Caco-2 (cell line): ENCODE results near the gene ATXN1. TPM values are rescaled to one million over a fixed set of nuclear protein-coding genes. Genes with fewer than 3 reads are reported as not detected.

ENCODE experiments used
- BruUV-seq: library from RNA; stranded (reverse); fragments of 400-500 nt; replicated peaks from 2 replicates; lab custom pipeline; 2021; lab: Mats Ljungman, UMichigan
- CTCF ChIA-PET: fragments of 300-600 bp; sonication (Branson Sonifier 250); formaldehyde crosslinking; loops from one replicate; lab custom pipeline; 2022; ENCODE audit warnings: antibody characterized with exemption; lab: Charles Lee
- POLR2A ChIA-PET: fragments of 300-600 bp; sonication (Branson Sonifier 250); formaldehyde crosslinking; loops from one replicate; lab custom pipeline; 2022; ENCODE audit warnings: antibody characterized with exemption; lab: Charles Lee
- DNase-seq, 2 experiments: peaks; one replicate each; pipeline versions ENCODE4 v3.0.0 to v3.0.0-alpha.2; 2020 to 2022
- H3K27me3 ChIP-seq: replicated peaks from 2 replicates; pipeline ENCODE4 v1.6.0; 2011; ENCODE audit warnings: low read length; ENCODE audit not compliant: control insufficient read depth, insufficient read depth
- H3K36me3 ChIP-seq: 2 replicates; pipeline ENCODE4 v1.5.1; 2011; ENCODE audit warnings: low read length; ENCODE audit not compliant: control insufficient read depth, insufficient read depth
- H3K4me1 ChIP-seq: fragments of 250-450 bp; sonication (Bioruptor Pico); 2 replicates; pipeline ENCODE4 v1.5.1; 2020; ENCODE audit warnings: mild to moderate bottlenecking
- H3K4me3 ChIP-seq: 2 replicates; pipeline ENCODE4 v1.5.1; 2011; ENCODE audit warnings: low read depth, mild to moderate bottlenecking, control low read depth, low read length
- H3K9me3 ChIP-seq: fragments of 250-450 bp; sonication (Bioruptor Pico); 2 replicates; pipeline ENCODE4 v1.5.1; 2020; ENCODE audit warnings: mild to moderate bottlenecking, moderate library complexity
- H3K27ac Mint-ChIP-seq: one replicate; pipeline ENCODE4 v1.8.0; 2022; ENCODE audit warnings: mixed read lengths; ENCODE audit not compliant: unreplicated experiment
- H3K27me3 Mint-ChIP-seq: one replicate; pipeline ENCODE4 v1.8.0; 2022; ENCODE audit warnings: mixed read lengths; ENCODE audit not compliant: insufficient read depth, unreplicated experiment
- H3K36me3 Mint-ChIP-seq: one replicate; pipeline ENCODE4 v1.8.0; 2022; ENCODE audit warnings: mild to moderate bottlenecking, mixed read lengths; ENCODE audit not compliant: insufficient read depth, unreplicated experiment
- H3K4me1 Mint-ChIP-seq: one replicate; pipeline ENCODE4 v1.8.0; 2022; ENCODE audit warnings: low read depth, mixed read lengths; ENCODE audit not compliant: unreplicated experiment
- H3K4me3 Mint-ChIP-seq: one replicate; pipeline ENCODE4 v1.8.0; 2022; ENCODE audit warnings: mild to moderate bottlenecking, moderate library complexity, mixed read lengths; ENCODE audit not compliant: unreplicated experiment
- H3K9me3 Mint-ChIP-seq: one replicate; pipeline ENCODE4 v1.8.0; 2022; ENCODE audit warnings: mixed read lengths; ENCODE audit not compliant: unreplicated experiment
- CTCF ChIP-seq, 2 experiments: fragments of 200-600 bp in 1 of 2; IDR thresholded peaks; 1 replicate in 1 of 2; 2 replicates in 1 of 2; pipeline versions ENCODE4 v1.5.1 to v1.8.0; 2011 to 2022; ENCODE audit warnings: antibody characterized with exemption in 1 of 2, control low read depth in 1 of 2, inconsistent platforms in 1 of 2, low read depth in 1 of 2, low read length in 1 of 2, mild to moderate bottlenecking in 1 of 2, moderate library complexity in 1 of 2; ENCODE audit not compliant: insufficient read depth in 1 of 2, severe bottlenecking in 1 of 2, unreplicated experiment in 1 of 2
- intact Hi-C: fragments of 100-400 bp; cut with micrococcal nuclease; formaldehyde crosslinking; loops from one replicate; pipeline ENCODE4 v1.10.0; 2022; ENCODE audit not compliant: unreplicated experiment
- total RNA-seq: library from RNA; stranded (reverse); gene quantifications from 2 replicates; pipeline ENCODE4 v1.2.3, GENCODE V29; 2022

The ATXN1 gene
- total RNA-seq, 1 experiment from 2014 or later: 14.2 TPM

- H3K9me3 ChIP-seq: no peaks in the 10 kb centered on the region
- Mint-ChIP-seq H3K4me3 (no peak overlapping the region), H3K27me3 (no peaks in the 10 kb centered on the region), H3K9me3 (no peaks in the 10 kb centered on the region), H3K27ac (no peak overlapping the region), H3K36me3 (peaks cover 5% of the 10 kb centered on the region), H3K4me1 (peaks cover 60% of the 10 kb centered on the region)
- no peak for TF ChIP-seq CTCF (IDR thresholded peaks at IDR 0.05; ENCODE audit: insufficient read depth in 1 of 2, low read depth in 1 of 2, low read length in 1 of 2, severe bottlenecking in 1 of 2, unreplicated experiment in 1 of 2)
- POLR2A ChIA-PET: no interaction called here
- no TSS peak for BruUV-seq
- peaks cover 1% of the 10 kb centered on the region; the same call in 1 of the 2 replicates for H3K36me3 ChIP-seq
- H3K4me1 ChIP-seq: peaks cover 21% of the 10 kb centered on the region
- CTCF ChIA-PET: no interaction called here
- no peak for DNase-seq
- no peak overlapping the region for H3K4me3 ChIP-seq
- H3K27me3 ChIP-seq: no peaks in the 10 kb centered on the region
- intact Hi-C loops: no loop called here
Measured at GRCh38 chr6:16746401-16746800, 14.9 kb downstream of the ATXN1 start.

DNA sequence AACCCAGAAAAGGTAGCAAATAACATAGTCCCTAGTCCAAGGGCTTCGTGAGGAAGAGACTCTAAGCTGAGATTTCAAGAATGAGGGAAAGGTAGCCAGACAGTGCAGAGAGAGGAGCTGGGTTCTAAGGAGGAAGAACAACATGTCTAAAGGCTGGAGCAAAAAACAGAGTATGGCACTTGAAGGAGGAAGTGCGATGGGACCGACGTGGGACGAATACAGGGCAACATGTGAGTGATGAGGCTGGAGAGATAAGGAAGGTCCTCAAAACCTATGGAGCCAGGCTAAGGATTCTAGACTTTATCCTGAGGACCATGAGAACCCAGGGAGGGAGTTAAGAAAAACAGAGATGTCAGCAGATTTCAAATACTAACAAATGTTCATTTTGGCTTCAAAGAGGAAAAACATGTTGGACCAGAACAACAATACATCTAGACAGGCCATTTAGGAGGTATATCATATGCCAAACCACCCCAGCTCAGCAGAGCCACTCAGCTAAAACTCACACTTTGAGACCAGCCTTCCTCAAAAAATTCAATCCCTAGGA is 17.5 kb downstream of the ATXN1 start:
- no peaks in the 10 kb centered on the region for H3K27me3 ChIP-seq
- H3K4me3 Mint-ChIP-seq: no peak overlapping the region
- intact Hi-C loops: no loop called here
- no peak for DNase-seq
- H3K27ac Mint-ChIP-seq: peak overlapping the region; percentile 43
- no peak for TF ChIP-seq CTCF (IDR thresholded peaks at IDR 0.05; ENCODE audit: insufficient read depth in 1 of 2, low read depth in 1 of 2, low read length in 1 of 2, severe bottlenecking in 1 of 2, unreplicated experiment in 1 of 2)
- no peaks in the 10 kb centered on the region for H3K36me3 Mint-ChIP-seq
- ChIA-PET CTCF (no interaction called here), POLR2A (no interaction called here)
- H3K4me3 ChIP-seq: no peak overlapping the region
- peaks cover 6% of the 10 kb centered on the region for H3K4me1 ChIP-seq
- no peaks in the 10 kb centered on the region for H3K9me3 ChIP-seq
- peaks cover 33% of the 10 kb centered on the region for H3K4me1 Mint-ChIP-seq
- no peaks in the 10 kb centered on the region for H3K36me3 ChIP-seq
- no TSS peak for BruUV-seq
- no peaks in the 10 kb centered on the region for H3K9me3 Mint-ChIP-seq
- H3K27me3 Mint-ChIP-seq: no peaks in the 10 kb centered on the region

DNA sequence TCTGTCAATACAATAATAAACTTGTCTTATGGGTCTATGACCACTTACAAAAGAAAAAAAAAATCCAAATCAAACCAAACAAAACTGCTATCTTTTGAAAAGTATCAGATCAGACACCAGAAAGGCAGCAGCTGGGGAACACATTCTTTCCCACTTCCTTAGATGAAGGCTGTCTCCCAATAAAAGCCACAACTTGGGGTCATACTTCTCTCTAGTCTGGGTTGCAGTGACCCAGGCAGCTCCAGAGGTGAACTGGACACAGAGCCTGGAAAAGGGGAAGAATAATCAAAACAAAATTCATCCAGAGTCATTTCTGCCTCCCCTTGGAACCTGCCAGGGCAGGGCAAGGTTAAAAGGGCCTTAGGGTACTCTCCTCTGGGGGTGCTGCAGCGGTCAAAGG is 19.1 kb downstream of the ATXN1 start:
- Mint-ChIP-seq H3K9me3 (no peaks in the 10 kb centered on the region), H3K4me3 (no peak overlapping the region), H3K4me1 (peaks cover 30% of the 10 kb centered on the region), H3K27me3 (no peaks in the 10 kb centered on the region), H3K27ac (no peak overlapping the region), H3K36me3 (no peaks in the 10 kb centered on the region)
- no peak for DNase-seq
- BruUV-seq: no TSS peak
- Histone ChIP-seq H3K9me3 (no peaks in the 10 kb centered on the region), H3K27me3 (no peaks in the 10 kb centered on the region), H3K36me3 (no peaks in the 10 kb centered on the region), H3K4me1 (peaks cover 1% of the 10 kb centered on the region), H3K4me3 (no peak overlapping the region)
- ChIA-PET POLR2A (no interaction called here), CTCF (no interaction called here)
- intact Hi-C loops: no loop called here
- TF ChIP-seq CTCF (IDR thresholded peaks at IDR 0.05; ENCODE audit: insufficient read depth in 1 of 2, low read depth in 1 of 2, low read length in 1 of 2, severe bottlenecking in 1 of 2, unreplicated experiment in 1 of 2): no peak
